ENCODE results near the gene ATXN10. TPM values are rescaled to one million over a fixed set of nuclear protein-coding genes. Genes with fewer than 3 reads are reported as not detected.

Gene ATXN10
- total and polyA plus RNA-seq, 2 experiments from 2014 or later, result 109 to 216 TPM

DNA sequence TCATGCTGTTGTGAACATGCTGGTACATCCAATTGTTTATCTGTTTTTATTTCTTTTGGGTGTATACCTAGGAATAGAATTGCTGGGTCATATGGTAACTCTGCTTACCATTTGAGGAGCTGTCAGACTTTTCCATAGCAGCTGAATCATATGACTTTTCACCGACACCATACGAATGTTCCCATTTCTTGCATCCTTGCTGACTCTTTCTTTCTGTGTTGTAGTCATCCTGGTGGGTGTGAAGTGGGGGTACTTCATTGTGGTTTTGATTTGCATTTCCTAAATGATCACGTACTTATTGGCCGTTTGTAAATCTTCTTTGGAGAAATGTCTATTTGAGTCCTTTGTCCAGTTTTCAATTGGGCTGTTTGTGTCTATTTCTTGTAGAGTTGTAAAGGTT is 26.5 kb downstream of the ATXN10 start:
- no peak for DNase-seq
- Histone ChIP-seq H3K36me3 (ENCODE audit: low read depth) (peaks cover 66% of the 10 kb centered on the region), H3K9ac (no peak overlapping the region), H3K27ac (no peak overlapping the region), H3K9me3 (ENCODE audit: low read depth) (no peaks in the 10 kb centered on the region), H3K4me2 (ENCODE audit: unreplicated experiment) (no peak overlapping the region), H3F3A (ENCODE audit: insufficient read depth) (0 out of 2 replicates have a peak, but pooled peaks cover 5% of the 10 kb centered on the region), H3K27me3 (replicated peaks; ENCODE audit: insufficient read depth) (no peaks in the 10 kb centered on the region), H3K9me2 (ENCODE audit: insufficient read depth) (no peaks in the 10 kb centered on the region), H3K4me3 (no peak overlapping the region), H2AFZ (no peak overlapping the region), H4K20me1 (ENCODE audit: insufficient read depth) (peaks cover 6% of the 10 kb centered on the region; the same call in 1 of the 2 replicates), H3K4me1 (ENCODE audit: insufficient read depth) (peaks cover 1% of the 10 kb centered on the region), H3K79me2 (ENCODE audit: insufficient read depth) (peaks cover 97% of the 10 kb centered on the region)
- in situ Hi-C loops (cut with MboI), result no loop called here
- TF ChIP-seq EZH2 (IDR thresholded peaks at IDR 0.05; ENCODE audit: insufficient read depth, poor library complexity, severe bottlenecking) (no peak), EZH2phosphoT487 (IDR thresholded peaks at IDR 0.05; ENCODE audit: insufficient read depth, low read depth) (no peak)
- WGBS, 2 experiments (ENCODE audit: low coverage in 1 of 2, low lambda C conversion rate in 2 of 2, missing lambda C conversion rate in 2 of 2), result 71 to 78% methylated on average over 4 of the region's 4 CpGs

DNA sequence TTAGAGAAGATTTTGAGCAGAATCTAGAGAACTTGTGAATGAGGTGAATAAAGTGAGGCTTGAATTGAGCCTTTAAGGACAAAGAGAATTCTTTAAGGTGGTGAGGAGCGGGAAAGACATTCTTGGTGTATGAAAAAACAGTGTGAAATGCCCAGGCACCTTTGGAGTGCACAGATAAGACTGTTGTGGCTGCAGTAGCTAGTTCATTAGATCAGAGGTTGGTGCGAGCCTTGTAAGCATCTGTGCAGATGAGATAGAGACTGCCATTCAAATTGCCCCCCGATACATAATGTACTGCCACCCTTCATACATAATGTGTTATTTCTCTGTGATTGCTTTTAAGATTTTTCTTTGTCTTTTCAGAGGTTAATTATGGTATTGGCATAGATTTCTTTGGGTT is 31.3 kb downstream of the ATXN10 start:
- Histone ChIP-seq H4K20me1 (ENCODE audit: insufficient read depth) (peaks cover 5% of the 10 kb centered on the region; the same call in 1 of the 2 replicates), H3K27me3 (replicated peaks; ENCODE audit: insufficient read depth) (no peaks in the 10 kb centered on the region), H3K36me3 (ENCODE audit: low read depth) (peaks cover 63% of the 10 kb centered on the region), H3K9ac (no peak overlapping the region), H3K27ac (no peak overlapping the region), H3K9me3 (ENCODE audit: low read depth) (no peaks in the 10 kb centered on the region), H3K9me2 (ENCODE audit: insufficient read depth) (no peaks in the 10 kb centered on the region), H2AFZ (no peak overlapping the region), H3F3A (ENCODE audit: insufficient read depth) (peaks cover 22% of the 10 kb centered on the region), H3K4me1 (ENCODE audit: insufficient read depth) (peaks cover 1% of the 10 kb centered on the region; the same call in 1 of the 2 replicates), H3K4me2 (ENCODE audit: unreplicated experiment) (no peak overlapping the region), H3K4me3 (no peak overlapping the region), H3K79me2 (ENCODE audit: insufficient read depth) (peaks cover 91% of the 10 kb centered on the region)
- DNase-seq, result no peak
- WGBS, 2 experiments (ENCODE audit: low coverage in 1 of 2, low lambda C conversion rate in 2 of 2, missing lambda C conversion rate in 2 of 2), result 94 to 99% methylated on average over 3 of the region's 3 CpGs
- in situ Hi-C loops (cut with MboI), result no loop called here
- no peak for TF ChIP-seq EZH2 (IDR thresholded peaks at IDR 0.05; ENCODE audit: insufficient read depth, poor library complexity, severe bottlenecking)
- no peak for TF ChIP-seq EZH2phosphoT487 (IDR thresholded peaks at IDR 0.05; ENCODE audit: insufficient read depth, low read depth)

DNA sequence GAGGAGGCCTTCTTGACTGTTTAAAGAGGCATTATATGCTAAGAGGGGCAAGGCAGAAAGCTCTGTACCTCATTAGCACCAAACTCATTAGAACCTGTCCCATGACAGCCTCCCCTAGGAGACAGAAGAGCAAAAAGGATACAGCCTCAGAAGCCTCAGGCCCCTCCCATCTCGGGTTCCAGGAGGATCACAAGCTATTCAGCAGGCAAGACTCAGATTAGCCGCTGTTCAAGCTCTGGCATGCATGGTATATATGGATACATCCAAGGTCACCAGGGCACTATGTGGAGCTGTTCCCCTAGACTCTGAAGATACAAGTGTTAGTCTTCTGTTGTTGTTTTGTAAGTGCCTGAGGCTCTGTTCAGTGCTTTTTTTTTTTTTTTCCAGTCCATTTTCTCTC is 32.1 kb downstream of the ATXN10 start:
- H3K36me3 ChIP-seq (ENCODE audit: low read depth), result peaks cover 55% of the 10 kb centered on the region

DNA sequence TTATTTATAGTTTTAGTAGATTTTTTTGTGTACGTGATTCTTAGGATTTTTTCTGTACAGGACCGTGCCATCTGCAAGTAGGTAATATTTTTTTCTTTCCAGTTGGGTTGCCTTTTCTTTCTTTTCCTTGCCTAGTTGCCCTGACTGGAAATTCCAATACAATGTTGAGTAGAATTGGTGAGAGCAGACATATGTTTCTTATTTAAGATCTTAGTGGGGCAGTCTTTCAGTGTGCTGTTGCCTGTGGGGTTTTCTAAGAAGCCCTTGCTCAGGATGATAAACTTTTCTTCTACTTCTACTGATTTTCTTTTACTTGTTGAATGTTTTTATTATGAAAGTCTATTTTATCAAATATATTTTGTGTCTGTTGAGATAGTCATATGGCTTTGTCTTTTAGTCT is 33.0 kb downstream of the ATXN10 start:
- no peak for TF ChIP-seq EZH2 (IDR thresholded peaks at IDR 0.05; ENCODE audit: insufficient read depth, poor library complexity, severe bottlenecking)
- TF ChIP-seq EZH2phosphoT487 (IDR thresholded peaks at IDR 0.05; ENCODE audit: insufficient read depth, low read depth), result no peak

More for the DNA sequence above, 32.1 kb downstream of the ATXN10 start:
- H4K20me1 ChIP-seq (ENCODE audit: insufficient read depth), result no peaks in the 10 kb centered on the region; the same call in 1 of the 2 replicates
- H3K27ac ChIP-seq, result no peak overlapping the region
- 73 to 79% methylated on average over 2 of the region's 2 CpGs for WGBS, 2 experiments (ENCODE audit: low coverage in 1 of 2, low lambda C conversion rate in 2 of 2, missing lambda C conversion rate in 2 of 2)
- no peak overlapping the region for H3K4me3 ChIP-seq
- peaks cover 24% of the 10 kb centered on the region for H3F3A ChIP-seq (ENCODE audit: insufficient read depth)
- H3K4me1 ChIP-seq (ENCODE audit: insufficient read depth), result peaks cover 9% of the 10 kb centered on the region
- H3K27me3 ChIP-seq (replicated peaks; ENCODE audit: insufficient read depth), result no peaks in the 10 kb centered on the region
- peaks cover 91% of the 10 kb centered on the region for H3K79me2 ChIP-seq (ENCODE audit: insufficient read depth)
- H3K9me3 ChIP-seq (ENCODE audit: low read depth), result no peaks in the 10 kb centered on the region
- no peak overlapping the region for H3K4me2 ChIP-seq (ENCODE audit: unreplicated experiment)
- H3K9me2 ChIP-seq (ENCODE audit: insufficient read depth), result no peaks in the 10 kb centered on the region
- no peak for DNase-seq
- in situ Hi-C loops (cut with MboI), result no loop called here
- TF ChIP-seq EZH2phosphoT487 (IDR thresholded peaks at IDR 0.05; ENCODE audit: insufficient read depth, low read depth) (no peak), EZH2 (IDR thresholded peaks at IDR 0.05; ENCODE audit: insufficient read depth, poor library complexity, severe bottlenecking) (no peak)
- no peak overlapping the region for H2AFZ ChIP-seq
- no peak overlapping the region for H3K9ac ChIP-seq

More for the DNA sequence above, 33.0 kb downstream of the ATXN10 start:
- Histone ChIP-seq H3F3A (ENCODE audit: insufficient read depth) (peaks cover 33% of the 10 kb centered on the region), H3K27me3 (replicated peaks; ENCODE audit: insufficient read depth) (no peaks in the 10 kb centered on the region), H3K79me2 (ENCODE audit: insufficient read depth) (peaks cover 84% of the 10 kb centered on the region), H3K4me2 (ENCODE audit: unreplicated experiment) (no peak overlapping the region), H3K4me3 (no peak overlapping the region), H3K9me3 (ENCODE audit: low read depth) (no peaks in the 10 kb centered on the region), H2AFZ (no peak overlapping the region), H4K20me1 (ENCODE audit: insufficient read depth) (no peaks in the 10 kb centered on the region; the same call in 1 of the 2 replicates), H3K36me3 (ENCODE audit: low read depth) (peaks cover 51% of the 10 kb centered on the region), H3K9ac (no peak overlapping the region), H3K9me2 (ENCODE audit: insufficient read depth) (no peaks in the 10 kb centered on the region), H3K4me1 (ENCODE audit: insufficient read depth) (peaks cover 18% of the 10 kb centered on the region), H3K27ac (no peak overlapping the region)
- DNase-seq, result peak; percentile 24
- 92 to 96% methylated on average over 2 of the region's 2 CpGs for WGBS, 2 experiments (ENCODE audit: low coverage in 1 of 2, low lambda C conversion rate in 2 of 2, missing lambda C conversion rate in 2 of 2)
- in situ Hi-C loops (cut with MboI), result no loop called here
